CD4-positive, alpha-beta T cell treated with Interferon alpha-2 for 1 hour (primary cell): ENCODE results near the gene KLHL30.

Experiments used
- DNase-seq, 2 donors: peaks; one replicate each; pipeline ENCODE4 v3.0.0-alpha.2; 2020 to 2022

The KLHL30 gene

DNA sequence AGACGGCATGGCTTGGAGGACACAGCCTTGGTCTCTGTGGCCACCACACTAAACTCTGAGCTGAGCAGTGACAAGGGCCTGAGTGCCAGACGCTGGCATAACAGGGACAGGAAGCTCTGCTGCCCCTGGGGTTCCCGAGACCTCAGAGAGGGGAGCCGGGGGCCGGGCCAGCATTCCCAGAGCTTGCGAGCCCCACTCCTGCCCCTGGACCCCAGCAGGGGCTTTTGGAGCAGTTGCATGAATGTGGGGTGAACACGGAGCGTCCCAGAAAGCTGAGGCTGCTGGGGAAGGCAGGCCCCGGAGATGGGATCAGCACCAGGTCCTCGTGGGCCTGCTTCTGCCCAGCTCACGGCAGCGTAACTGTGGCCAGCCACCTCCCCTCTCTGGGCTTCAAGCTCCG is 12.7 kb downstream of the KLHL30 start:
- DNase-seq: no peak

DNA sequence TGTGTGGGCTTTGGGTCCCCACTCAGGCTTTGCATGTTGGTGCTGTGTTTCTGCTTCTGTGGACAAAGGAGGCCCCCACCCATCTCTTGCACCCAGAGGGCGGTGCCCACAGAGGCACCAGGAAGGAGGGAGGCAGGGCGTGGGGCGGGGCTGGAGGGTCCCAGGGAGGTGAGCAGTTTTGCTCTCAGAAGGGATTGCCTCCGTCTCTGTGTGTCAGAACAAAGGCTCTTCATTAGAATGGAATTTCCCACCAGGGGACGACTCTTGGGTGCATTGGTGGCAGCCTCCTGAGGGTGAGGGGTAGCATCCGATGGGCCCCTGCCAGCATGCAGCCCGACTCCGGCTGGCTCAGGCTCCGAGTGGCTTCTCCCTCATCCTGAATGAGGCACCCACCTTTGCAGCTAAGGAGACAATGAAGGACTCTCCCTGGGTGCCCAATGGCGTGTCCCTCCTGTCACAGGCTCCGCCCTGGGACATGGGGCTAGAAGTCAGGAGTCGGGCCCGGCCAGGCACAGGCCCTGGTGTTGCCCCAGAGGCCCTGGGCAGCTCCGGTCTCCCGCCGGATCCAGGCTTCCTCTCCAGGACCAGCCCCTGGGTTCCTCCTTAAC is 13.3 kb downstream of the KLHL30 start:
- DNase-seq: no peak

DNA sequence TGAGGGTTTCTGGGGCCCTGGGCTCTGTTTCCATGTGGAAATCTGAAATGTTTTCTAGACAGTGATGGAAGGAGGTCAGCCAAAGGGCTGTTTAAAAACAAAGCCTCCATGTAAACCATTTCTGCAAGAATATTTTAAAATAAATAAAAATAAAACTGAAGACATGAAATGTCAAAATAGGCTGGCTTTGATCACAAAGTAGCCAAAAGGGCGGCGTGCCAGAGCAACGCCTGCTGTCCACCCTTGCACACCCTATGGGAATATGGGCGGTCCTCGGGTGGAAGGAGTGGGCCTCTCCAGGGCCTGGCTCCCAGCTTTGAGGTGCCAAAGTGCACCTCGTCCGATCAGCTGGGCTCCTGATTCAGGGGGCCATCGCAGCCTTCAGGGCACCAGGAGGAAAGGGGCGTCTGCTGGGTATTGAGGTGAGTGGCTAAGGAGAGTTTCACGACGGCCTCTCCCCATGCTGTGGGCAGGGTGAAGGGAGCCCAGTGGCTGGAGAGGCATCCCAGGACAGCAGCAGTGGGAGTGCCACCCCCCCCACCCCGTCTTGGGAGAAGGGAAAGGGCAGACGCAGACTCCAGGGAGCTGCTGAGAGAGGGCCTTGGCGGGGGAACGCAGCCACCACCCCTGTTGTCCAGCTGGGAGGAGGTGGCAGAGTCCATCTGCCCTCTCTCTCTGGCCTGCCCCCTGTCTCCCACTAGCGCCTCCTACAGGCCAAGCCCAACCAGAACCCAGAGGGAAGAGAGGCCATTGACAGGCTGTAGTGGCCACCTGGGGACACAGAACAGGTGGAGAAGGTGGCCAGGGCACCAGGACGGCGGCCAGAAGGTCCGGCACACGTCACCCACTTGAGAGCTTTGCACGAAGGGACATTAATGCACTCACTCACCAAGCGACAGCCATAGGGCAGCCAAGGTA is 14.6 kb downstream of the KLHL30 start:
- no peak for DNase-seq

- no peak for DNase-seq
Measured at GRCh38 chr2:238154570-238154969, 16.1 kb downstream of the KLHL30 start.

- DNase-seq: no peak
Measured at GRCh38 chr2:238155051-238155760, 16.7 kb downstream of the KLHL30 start.

GRCh38 chr2:238155761-238156694 is 17.6 kb downstream of the KLHL30 start:
- no peak for DNase-seq

DNA sequence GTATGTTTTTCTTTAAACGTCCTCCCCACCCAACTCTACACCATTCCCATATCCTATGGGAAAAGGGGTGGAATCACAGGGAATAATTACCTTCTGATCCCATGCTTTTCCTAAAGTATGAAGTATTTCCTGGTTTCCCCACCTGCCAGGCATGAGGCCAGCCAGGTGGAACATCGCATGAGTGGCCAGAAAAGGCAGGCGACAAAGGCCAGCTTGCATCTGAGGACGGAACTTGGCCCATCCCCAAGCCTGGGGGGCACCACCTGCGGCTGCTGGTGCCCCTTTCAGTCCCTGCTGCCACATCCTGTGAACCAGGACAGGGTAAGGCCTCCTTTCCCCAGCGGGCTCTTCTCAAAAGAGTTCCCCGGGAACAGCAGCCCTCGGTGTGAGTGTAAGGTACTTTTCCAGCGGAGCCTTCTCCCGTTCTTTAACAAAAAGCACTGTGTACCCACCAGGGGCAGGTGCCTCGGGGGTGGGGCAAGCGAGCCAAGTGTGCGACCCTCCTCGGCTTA is 19.1 kb downstream of the KLHL30 start:
- DNase-seq: no peak

- DNase-seq: no peak
Measured at GRCh38 chr2:238158018-238158508, 19.6 kb downstream of the KLHL30 start.

- peak; percentile 28 to 46 for DNase-seq
Measured at GRCh38 chr2:238158509-238159070, 20.1 kb downstream of the KLHL30 start, which contains the start of gene ERFE. ERFE (plus strand) TSS chr2:238158970; CDS start chr2:238159008, 38 bp downstream.

- DNase-seq: no peak
Measured at GRCh38 chr2:238159071-238159539, 20.6 kb downstream of the KLHL30 start.

GRCh38 chr2:238159661-238160205 is 21.3 kb downstream of the KLHL30 start:
- DNase-seq: no peak

DNA sequence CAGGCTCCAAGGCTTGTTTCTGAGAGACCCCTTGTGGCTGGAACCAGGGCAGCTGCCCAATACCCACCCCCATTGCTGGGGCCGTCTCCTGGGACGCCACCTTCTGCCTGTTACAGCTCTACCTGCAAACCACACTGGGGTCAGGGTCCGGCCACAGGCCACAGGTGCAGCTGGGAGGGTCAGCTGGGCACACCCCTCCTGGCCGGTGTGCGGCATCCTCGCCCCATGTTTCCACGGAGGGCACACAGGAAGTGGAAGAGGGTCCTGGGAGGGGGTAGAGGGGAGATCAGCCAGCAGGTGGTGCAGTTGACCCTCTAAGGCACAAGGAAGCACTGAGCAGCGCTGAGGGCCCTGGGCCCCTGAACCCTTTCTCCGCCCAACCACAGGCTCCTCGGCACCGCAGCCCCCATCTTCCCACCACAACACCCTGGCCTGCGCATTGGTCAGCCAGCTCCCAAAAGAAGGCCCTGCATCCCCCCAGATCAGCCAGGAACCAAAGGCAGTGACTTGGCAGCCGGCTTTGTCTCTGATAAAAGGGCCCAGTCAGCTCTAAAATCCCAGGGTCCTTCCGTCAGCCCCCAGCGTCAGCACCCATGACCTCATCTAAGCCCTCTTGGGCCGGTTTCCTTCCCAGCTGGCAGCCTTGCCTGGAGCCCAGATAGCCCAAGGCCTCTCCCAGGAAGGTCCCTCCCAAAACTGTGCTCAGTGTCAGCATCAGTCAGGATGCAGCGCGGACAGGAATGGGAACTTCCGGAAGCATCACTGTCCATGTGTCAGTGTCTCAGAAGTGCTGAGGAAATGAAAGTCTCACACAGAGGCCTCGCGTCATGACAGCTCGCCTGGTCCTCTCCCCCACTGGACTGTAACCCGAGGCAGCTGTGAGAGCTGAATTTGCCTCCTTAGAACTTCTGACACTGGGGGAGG is 22.0 kb downstream of the KLHL30 start:
- DNase-seq: no peak

GRCh38 chr2:238161291-238162051 is 23.0 kb downstream of the KLHL30 start:
- DNase-seq: no peak

- DNase-seq: no peak
Measured at GRCh38 chr2:238162251-238162845, 23.9 kb downstream of the KLHL30 start.

- DNase-seq: no peak
Measured at GRCh38 chr2:238162846-238163441, 24.5 kb downstream of the KLHL30 start.

GRCh38 chr2:238163481-238164198 is 25.2 kb downstream of the KLHL30 start:
- no peak for DNase-seq

DNA sequence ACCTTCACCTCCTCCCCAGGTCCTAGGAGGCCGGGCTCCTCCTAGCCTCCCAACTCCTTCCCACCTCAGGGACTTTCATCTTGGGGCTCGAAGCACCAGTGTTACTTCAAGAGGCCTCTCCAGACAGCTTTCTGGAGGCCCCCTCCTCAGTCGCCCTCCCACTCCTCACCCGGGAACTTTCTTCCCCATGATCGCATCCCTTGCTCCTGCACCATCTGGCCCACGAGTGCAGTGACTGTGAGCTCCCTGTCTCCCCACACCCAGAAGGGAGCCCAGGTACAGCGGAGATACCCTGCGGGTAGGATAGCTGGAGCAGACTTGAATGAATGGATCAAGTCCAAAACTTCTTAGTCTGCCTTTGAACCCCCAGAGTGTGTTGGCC is 26.4 kb downstream of the KLHL30 start:
- no peak for DNase-seq
